ENCODE data around the gene TNFSF11. TPM values are rescaled to one million over a fixed set of nuclear protein-coding genes. Genes with fewer than 3 reads are reported as not detected.

Gene TNFSF11
- total RNA-seq, 1 experiment from 2014 or later: 0.90 TPM

DNA sequence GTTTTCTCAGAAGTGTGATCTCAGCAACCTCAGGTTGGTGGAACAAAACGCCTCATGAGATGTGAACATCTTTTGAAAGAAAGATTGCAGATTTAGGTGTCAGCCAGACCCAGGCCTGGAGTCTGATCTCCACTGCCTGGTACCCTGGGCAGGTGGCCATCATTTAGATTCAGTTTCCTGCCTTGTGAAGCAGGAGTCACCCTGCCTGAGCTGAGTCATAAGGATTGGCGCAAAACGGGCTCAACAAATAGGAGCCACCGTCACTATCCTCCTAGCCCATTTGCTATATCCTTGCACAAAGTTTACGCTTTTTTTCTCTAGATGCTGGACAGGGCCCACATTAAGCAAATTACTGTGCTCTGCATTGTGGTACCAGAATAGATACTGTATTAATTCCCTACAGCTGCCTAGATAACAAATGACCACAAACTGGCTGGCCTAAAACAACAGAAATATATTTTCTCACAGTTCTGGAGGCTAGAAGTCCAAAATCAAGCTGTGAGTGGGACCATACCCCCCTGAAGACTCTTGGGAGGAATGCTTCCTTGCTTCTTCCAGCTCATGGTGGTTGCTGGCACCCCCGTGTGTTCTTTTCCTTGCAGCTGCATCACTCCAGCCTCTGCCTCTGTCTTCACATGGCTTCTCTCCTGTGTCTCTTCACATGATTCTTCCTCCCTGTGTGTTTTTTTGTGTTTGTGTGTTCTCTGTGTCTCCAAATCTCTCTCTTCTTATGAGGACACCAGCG lies 38.2 kb downstream of the TNFSF11 start:
- Histone ChIP-seq H3K36me3 (replicated peaks; ENCODE audit: control insufficient read depth, insufficient read depth, low read length) (no peaks in the 10 kb centered on the region), H3K27me3 (ENCODE audit: control insufficient read depth, insufficient read depth, low read length) (no peaks in the 10 kb centered on the region), H3K4me3 (ENCODE audit: insufficient read depth, low read depth, low read length) (no peak overlapping the region)
- DNase-seq: no peak

GRCh38 chr13:42614436-42615035 lies 40.6 kb downstream of the TNFSF11 start:
- DNase-seq: no peak
- H3K4me3 ChIP-seq (ENCODE audit: insufficient read depth, low read depth, low read length): no peak overlapping the region
- H3K27me3 ChIP-seq (ENCODE audit: control insufficient read depth, insufficient read depth, low read length): no peaks in the 10 kb centered on the region
- no peaks in the 10 kb centered on the region for H3K36me3 ChIP-seq (replicated peaks; ENCODE audit: control insufficient read depth, insufficient read depth, low read length)

GRCh38 chr13:42615691-42616090 lies 41.7 kb downstream of the TNFSF11 start:
- DNase-seq: no peak
- H3K27me3 ChIP-seq (ENCODE audit: control insufficient read depth, insufficient read depth, low read length): no peaks in the 10 kb centered on the region
- H3K4me3 ChIP-seq (ENCODE audit: insufficient read depth, low read depth, low read length): no peak overlapping the region
- H3K36me3 ChIP-seq (replicated peaks; ENCODE audit: control insufficient read depth, insufficient read depth, low read length): no peaks in the 10 kb centered on the region

DNA sequence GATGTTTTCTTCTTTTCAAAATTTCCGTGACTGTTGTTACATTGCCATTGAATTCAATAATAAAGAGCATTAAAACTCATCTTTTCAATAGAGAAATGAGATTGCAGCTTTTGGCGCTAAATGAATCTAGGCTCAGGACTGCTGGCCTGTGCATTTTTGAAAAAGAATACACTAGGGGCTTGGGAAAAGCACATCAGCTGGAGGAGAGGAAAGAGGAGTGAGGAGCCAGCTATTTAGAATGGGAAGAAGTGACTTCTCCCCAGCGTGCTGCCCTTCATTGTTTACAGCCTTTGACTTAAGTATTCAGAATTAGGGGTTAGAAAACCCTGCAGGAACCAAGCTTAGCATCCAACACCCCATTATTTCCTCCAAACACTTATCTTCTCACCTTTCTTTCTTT lies 43.3 kb downstream of the TNFSF11 start:
- Histone ChIP-seq H3K27me3 (ENCODE audit: control insufficient read depth, insufficient read depth, low read length) (no peaks in the 10 kb centered on the region), H3K36me3 (replicated peaks; ENCODE audit: control insufficient read depth, insufficient read depth, low read length) (no peaks in the 10 kb centered on the region), H3K4me3 (ENCODE audit: insufficient read depth, low read depth, low read length) (no peak overlapping the region)
- peak; percentile 25 for DNase-seq

- Histone ChIP-seq H3K36me3 (replicated peaks; ENCODE audit: control insufficient read depth, insufficient read depth, low read length) (no peaks in the 10 kb centered on the region), H3K27me3 (ENCODE audit: control insufficient read depth, insufficient read depth, low read length) (no peaks in the 10 kb centered on the region), H3K4me3 (ENCODE audit: insufficient read depth, low read depth, low read length) (no peak overlapping the region)
- DNase-seq: no peak
These were observed 50.0 kb downstream of the TNFSF11 start for GRCh38 chr13:42623916-42624315.

- no peak for DNase-seq
- H3K27me3 ChIP-seq (ENCODE audit: control insufficient read depth, insufficient read depth, low read length): no peaks in the 10 kb centered on the region
- no peak overlapping the region for H3K4me3 ChIP-seq (ENCODE audit: insufficient read depth, low read depth, low read length)
- H3K36me3 ChIP-seq (replicated peaks; ENCODE audit: control insufficient read depth, insufficient read depth, low read length): no peaks in the 10 kb centered on the region
These were observed 51.7 kb downstream of the TNFSF11 start for GRCh38 chr13:42625611-42626010.

DNA sequence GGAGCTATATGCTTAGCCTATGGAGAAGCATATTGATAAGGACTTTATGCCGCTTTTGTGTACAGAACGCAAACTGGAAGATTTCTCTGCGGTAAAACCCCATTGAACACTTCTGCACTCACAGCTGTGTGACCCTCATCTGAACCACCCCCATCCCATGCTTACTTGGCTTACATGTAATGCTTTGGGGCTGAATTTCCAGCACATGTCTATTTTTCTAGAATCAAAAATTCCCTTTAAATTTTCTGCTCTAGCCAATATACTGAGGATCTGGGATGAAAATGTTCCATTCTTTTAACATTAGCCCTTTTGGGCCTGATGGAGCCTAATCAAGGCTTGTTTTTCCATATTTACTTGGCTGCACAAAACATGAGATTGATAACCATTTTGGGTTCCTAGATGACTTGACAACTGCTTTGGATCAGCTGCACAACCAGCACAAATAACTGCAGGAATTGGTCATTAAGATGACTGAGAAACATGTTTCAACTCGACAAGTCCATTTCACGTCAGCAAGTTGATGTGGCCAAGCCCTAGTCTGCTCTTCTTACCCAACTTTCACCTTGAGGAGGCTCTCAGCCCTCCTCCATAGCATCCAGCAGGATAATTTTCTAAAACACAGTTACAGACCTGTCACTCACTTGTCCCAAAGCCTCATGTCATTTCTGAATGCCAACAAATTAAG lies 52.4 kb downstream of the TNFSF11 start:
- Histone ChIP-seq H3K36me3 (replicated peaks; ENCODE audit: control insufficient read depth, insufficient read depth, low read length) (no peaks in the 10 kb centered on the region), H3K4me3 (ENCODE audit: insufficient read depth, low read depth, low read length) (no peak overlapping the region), H3K27me3 (ENCODE audit: control insufficient read depth, insufficient read depth, low read length) (no peaks in the 10 kb centered on the region)
- DNase-seq: no peak

DNA sequence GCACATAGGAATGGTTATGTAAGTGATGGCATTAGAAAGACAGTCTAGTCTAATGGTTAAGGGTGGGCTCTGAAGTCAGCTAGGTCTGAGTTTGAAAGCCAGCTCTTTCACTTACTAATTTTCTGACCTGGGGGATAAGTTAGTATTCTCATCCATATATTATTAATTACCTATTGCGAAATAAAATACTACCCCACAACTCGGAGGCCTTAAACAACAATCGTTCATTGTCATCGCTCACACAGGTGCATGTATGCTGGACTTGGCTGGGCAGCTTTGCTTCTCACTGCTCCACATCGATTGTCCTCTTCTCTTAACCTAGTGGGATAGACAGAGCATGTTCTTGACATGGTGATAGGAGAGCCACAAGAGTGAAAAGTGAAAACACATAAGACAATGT lies 54.7 kb downstream of the TNFSF11 start:
- Histone ChIP-seq H3K36me3 (replicated peaks; ENCODE audit: control insufficient read depth, insufficient read depth, low read length) (no peaks in the 10 kb centered on the region), H3K4me3 (ENCODE audit: insufficient read depth, low read depth, low read length) (no peak overlapping the region), H3K27me3 (ENCODE audit: control insufficient read depth, insufficient read depth, low read length) (no peaks in the 10 kb centered on the region)
- no peak for DNase-seq

DNA sequence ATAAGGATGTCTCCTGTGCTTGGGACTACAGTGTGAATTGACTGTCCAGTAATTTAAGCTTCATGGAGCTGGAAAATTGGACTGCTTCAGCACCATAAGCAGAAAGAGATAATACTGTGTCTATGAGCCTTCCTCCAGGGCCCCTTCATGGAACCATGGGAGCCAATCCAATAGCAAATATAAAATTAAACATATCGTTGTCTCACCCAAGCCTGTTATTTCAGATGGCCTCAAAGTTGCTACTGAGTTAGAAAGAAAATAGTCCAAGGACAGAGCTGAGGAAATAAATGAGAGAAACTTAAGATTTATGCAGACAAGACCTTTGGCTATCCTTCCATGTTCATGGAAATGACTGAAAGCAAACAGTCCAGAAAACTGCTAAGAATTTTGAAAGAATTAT lies 57.2 kb downstream of the TNFSF11 start:
- H3K36me3 ChIP-seq (replicated peaks; ENCODE audit: control insufficient read depth, insufficient read depth, low read length): no peaks in the 10 kb centered on the region
- DNase-seq: no peak
- no peaks in the 10 kb centered on the region for H3K27me3 ChIP-seq (ENCODE audit: control insufficient read depth, insufficient read depth, low read length)
- no peak overlapping the region for H3K4me3 ChIP-seq (ENCODE audit: insufficient read depth, low read depth, low read length)

DNA sequence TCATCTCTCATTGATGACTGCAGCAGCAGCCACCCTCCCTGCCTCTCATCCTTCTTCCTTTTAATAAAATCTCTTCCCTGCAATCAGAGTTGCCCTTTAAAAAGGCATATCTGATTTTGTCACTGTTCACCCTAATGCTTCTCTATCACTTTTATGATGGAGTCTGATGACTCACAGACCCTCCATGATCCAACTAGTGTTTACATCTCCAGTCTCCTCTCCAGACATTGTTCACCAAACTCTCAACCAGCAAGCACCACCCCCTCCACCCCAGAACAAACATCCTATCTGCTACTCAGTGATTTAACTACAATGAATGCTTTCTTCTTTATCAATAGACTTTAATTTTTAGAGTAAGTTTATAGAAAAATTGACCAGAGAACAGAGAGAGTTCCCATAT lies 59.5 kb downstream of the TNFSF11 start:
- Histone ChIP-seq H3K27me3 (ENCODE audit: control insufficient read depth, insufficient read depth, low read length) (no peaks in the 10 kb centered on the region), H3K36me3 (replicated peaks; ENCODE audit: control insufficient read depth, insufficient read depth, low read length) (no peaks in the 10 kb centered on the region), H3K4me3 (ENCODE audit: insufficient read depth, low read depth, low read length) (no peak overlapping the region)
- no peak for DNase-seq

DNA sequence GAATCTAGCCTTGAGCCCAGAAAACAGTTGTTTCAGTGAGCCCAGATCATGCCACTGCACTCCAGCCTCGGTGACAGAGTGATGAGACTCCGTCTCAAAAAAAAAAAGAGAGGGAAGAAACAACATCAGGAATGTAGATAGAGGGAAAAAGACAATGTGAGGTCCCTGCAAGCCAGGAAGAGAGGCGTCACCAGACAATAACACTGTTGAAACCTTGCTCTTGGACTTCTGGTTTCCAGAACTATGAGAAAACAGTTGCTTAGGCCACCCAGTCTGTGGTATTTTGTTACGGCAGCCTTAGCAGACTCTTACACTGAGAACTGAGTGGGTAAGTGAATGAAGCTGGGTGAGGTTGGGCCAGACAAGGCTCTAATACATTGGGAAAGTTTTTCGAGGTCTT lies 64.1 kb downstream of the TNFSF11 start:
- Histone ChIP-seq H3K27me3 (ENCODE audit: control insufficient read depth, insufficient read depth, low read length) (no peaks in the 10 kb centered on the region), H3K4me3 (ENCODE audit: insufficient read depth, low read depth, low read length) (no peak overlapping the region), H3K36me3 (replicated peaks; ENCODE audit: control insufficient read depth, insufficient read depth, low read length) (no peaks in the 10 kb centered on the region)
- no peak for DNase-seq

GRCh38 chr13:42638886-42639285 lies 64.9 kb downstream of the TNFSF11 start:
- DNase-seq: no peak
- H3K27me3 ChIP-seq (ENCODE audit: control insufficient read depth, insufficient read depth, low read length): no peaks in the 10 kb centered on the region
- H3K36me3 ChIP-seq (replicated peaks; ENCODE audit: control insufficient read depth, insufficient read depth, low read length): no peaks in the 10 kb centered on the region
- no peak overlapping the region for H3K4me3 ChIP-seq (ENCODE audit: insufficient read depth, low read depth, low read length)

DNA sequence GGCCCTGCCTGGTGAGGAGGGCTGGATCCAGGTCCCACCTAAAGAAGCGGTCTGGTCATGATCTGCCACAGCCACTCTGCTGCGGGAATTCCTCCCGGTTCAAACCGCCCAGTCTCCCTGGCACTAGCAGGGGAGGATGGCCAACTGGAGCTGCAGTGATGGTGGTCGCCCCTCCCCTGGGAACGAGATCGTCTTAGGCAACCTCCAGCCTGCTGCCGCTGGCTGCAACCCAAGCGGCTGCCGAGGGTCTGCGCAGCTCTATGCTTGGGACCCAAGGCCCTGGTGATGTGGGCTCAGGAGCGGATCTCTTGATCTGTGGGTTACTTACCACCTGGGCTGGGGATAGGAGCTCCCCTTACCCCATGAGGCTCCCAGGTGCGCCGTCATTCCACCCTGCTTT lies 69.1 kb downstream of the TNFSF11 start:
- DNase-seq: no peak
- no peak overlapping the region for H3K4me3 ChIP-seq (ENCODE audit: insufficient read depth, low read depth, low read length)
- no peaks in the 10 kb centered on the region for H3K36me3 ChIP-seq (replicated peaks; ENCODE audit: control insufficient read depth, insufficient read depth, low read length)
- H3K27me3 ChIP-seq (ENCODE audit: control insufficient read depth, insufficient read depth, low read length): no peaks in the 10 kb centered on the region

DNA sequence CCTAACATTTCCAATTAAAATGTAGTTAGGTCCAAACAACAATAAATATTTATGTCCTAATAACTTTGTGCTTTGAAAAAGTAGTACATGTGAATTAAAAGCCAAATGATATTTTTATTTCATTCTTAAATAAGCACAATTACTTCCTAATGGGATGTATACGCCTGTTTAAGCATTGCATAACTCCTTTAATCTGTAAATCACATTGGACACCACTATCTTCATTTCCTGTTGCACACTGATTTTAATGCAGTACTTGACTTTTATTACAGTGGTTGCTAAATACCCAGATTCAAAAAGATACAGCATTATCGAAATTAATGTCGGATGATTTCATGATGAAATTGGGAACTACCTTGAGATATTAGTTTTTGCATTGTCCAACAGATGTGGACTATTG lies 70.9 kb downstream of the TNFSF11 start:
- Histone ChIP-seq H3K27me3 (ENCODE audit: control insufficient read depth, insufficient read depth, low read length) (no peaks in the 10 kb centered on the region), H3K4me3 (ENCODE audit: insufficient read depth, low read depth, low read length) (no peak overlapping the region), H3K36me3 (replicated peaks; ENCODE audit: control insufficient read depth, insufficient read depth, low read length) (no peaks in the 10 kb centered on the region)
- no peak for DNase-seq

- Histone ChIP-seq H3K36me3 (replicated peaks; ENCODE audit: control insufficient read depth, insufficient read depth, low read length) (no peaks in the 10 kb centered on the region), H3K27me3 (ENCODE audit: control insufficient read depth, insufficient read depth, low read length) (no peaks in the 10 kb centered on the region), H3K4me3 (ENCODE audit: insufficient read depth, low read depth, low read length) (no peak overlapping the region)
- DNase-seq: no peak
These were observed 71.8 kb downstream of the TNFSF11 start for GRCh38 chr13:42645717-42646116.

Data from H7 (cell line).